Activated T-helper 17 cell treated with anti-CD3 and anti-CD28 coated beads, Interleukin-2, amount 50 U/mL, for 72 hours (primary cell): ENCODE measurements around the gene SERPINA12. TPM values are rescaled to one million over a fixed set of nuclear protein-coding genes. Genes with fewer than 3 reads are reported as not detected.
"Not testable (repeated sequence)": the region's sequence is repeated elsewhere in the genome, so short reads cannot be mapped to it uniquely, and the experiment has no call there.

Experiments
- ATAC-seq: fragments of 150-1000 bp; cut with Tn5 transposase; replicated peaks from 2 replicates; pipeline ENCODE4 v1.10.0; 2021; ENCODE audit warnings: mild to moderate bottlenecking, moderate library complexity
- H3K27ac Mint-ChIP-seq: one replicate; pipeline ENCODE4 v1.8.0; 2022; ENCODE audit warnings: mixed read lengths
- H3K27me3 Mint-ChIP-seq: one replicate; pipeline ENCODE4 v1.8.0; 2022; ENCODE audit warnings: mixed read lengths
- H3K36me3 Mint-ChIP-seq: one replicate; pipeline ENCODE4 v1.8.0; 2022; ENCODE audit warnings: low read depth, mild to moderate bottlenecking, mixed read lengths
- H3K4me1 Mint-ChIP-seq: one replicate; pipeline ENCODE4 v1.8.0; 2022; ENCODE audit warnings: mixed read lengths
- H3K4me3 Mint-ChIP-seq: one replicate; pipeline ENCODE4 v1.8.0; 2022; ENCODE audit warnings: mild to moderate bottlenecking, mixed read lengths
- H3K9me3 Mint-ChIP-seq: one replicate; pipeline ENCODE4 v1.8.0; 2022; ENCODE audit warnings: mixed read lengths
- total RNA-seq, 2 donors: library from RNA; stranded (reverse); gene quantifications; one replicate each; pipeline ENCODE4 v1.2.3, GENCODE V29; 2022

Gene SERPINA12
- total RNA-seq, 2 donors from 2014 or later: not detected

- H3K36me3 Mint-ChIP-seq: no peaks in the 10 kb centered on the region
- H3K27me3 Mint-ChIP-seq: no peaks in the 10 kb centered on the region
- H3K27ac Mint-ChIP-seq: no peak overlapping the region
- peaks cover 16% of the 10 kb centered on the region for H3K4me1 Mint-ChIP-seq
- no peaks in the 10 kb centered on the region for H3K9me3 Mint-ChIP-seq
- no peak for ATAC-seq
- no peak overlapping the region for H3K4me3 Mint-ChIP-seq
Measured at GRCh38 chr14:94486883-94487282, 22.4 kb downstream of the SERPINA12 start.

DNA sequence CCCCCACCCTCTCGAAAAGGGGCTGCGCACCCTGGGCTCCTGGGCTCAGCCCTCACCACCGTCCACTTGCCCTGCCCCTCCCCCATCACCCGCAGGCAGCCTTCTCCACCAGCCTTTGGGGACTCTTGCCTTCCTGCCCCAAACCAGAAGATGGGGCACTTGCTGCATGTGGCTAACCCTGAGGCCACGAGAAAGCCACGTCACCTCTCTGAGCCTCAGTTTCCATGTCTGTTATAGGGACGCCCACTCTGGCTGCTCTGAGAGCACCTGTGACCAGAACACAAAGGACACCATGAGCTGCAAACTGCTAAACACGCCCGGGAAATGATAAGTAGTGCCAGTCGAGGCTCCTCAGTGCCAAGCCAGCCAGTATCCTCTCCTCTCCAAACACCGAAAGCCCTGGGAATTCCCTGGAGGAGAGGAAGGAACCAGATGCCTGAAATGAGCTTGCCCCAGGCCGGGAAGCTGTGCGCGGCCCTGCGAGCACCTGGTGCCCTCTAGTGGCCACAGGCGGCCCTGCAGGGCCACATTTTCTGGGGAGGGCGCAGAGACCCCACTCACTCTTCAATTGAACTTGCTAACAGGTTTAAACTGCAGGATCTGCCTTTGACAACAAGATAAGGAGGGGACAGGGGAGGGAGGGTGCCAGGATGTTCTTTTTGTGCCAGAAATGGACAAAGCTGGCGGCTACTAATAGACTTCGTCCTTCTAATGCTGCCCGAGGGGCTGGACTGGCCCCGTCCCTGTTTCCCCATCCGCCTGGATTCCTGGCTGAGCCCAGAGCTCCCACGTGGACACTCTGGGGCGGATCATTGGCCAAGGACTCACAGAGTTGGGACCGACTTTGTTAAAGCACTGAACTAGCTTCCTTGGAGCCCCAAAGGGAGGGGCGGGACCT is 23.1 kb downstream of the SERPINA12 start:
- H3K36me3 Mint-ChIP-seq: no peaks in the 10 kb centered on the region
- ATAC-seq: peak; percentile 30
- no peaks in the 10 kb centered on the region for H3K27me3 Mint-ChIP-seq
- peaks cover 16% of the 10 kb centered on the region for H3K4me1 Mint-ChIP-seq
- no peaks in the 10 kb centered on the region for H3K9me3 Mint-ChIP-seq
- H3K4me3 Mint-ChIP-seq: peak overlapping the region; percentile 56
- H3K27ac Mint-ChIP-seq: peak overlapping the region; percentile 45

GRCh38 chr14:94484481-94484880 is 24.8 kb downstream of the SERPINA12 start:
- Mint-ChIP-seq H3K27ac (no peak overlapping the region), H3K36me3 (no peaks in the 10 kb centered on the region), H3K9me3 (no peaks in the 10 kb centered on the region), H3K27me3 (no peaks in the 10 kb centered on the region), H3K4me1 (peaks cover 16% of the 10 kb centered on the region), H3K4me3 (no peak overlapping the region)
- ATAC-seq: no peak

DNA sequence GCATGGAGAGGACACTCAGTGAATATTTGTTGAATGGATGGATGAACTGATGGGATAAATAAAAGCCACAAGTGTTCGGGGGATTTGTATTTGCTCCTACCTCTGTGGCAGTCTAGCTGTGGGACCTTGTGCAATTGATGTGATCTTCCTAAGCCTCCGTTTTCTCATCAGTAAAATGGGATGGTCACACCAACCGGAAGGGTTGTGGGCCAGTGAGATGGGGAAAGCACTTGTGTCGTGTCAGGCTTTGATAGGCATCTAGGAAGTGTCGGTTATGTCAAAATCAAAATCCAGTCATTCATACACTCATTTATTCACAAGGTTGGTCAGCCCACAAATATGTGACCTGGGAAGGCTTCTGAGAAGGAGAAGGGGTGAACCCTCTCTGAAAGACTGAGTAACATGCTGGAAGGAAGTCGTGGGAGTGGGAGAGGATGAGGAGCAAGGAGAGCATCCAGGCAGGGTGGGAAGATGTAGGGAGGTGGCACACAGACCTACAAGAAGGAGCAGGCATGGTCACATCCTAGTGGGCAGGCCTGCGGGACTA is 25.5 kb downstream of the SERPINA12 start:
- Mint-ChIP-seq H3K27ac (peak overlapping the region; percentile 34), H3K36me3 (no peaks in the 10 kb centered on the region), H3K4me3 (peak overlapping the region; percentile 3), H3K4me1 (peaks cover 16% of the 10 kb centered on the region), H3K27me3 (no peaks in the 10 kb centered on the region), H3K9me3 (peaks cover 2% of the 10 kb centered on the region)
- peak; percentile 73 for ATAC-seq

DNA sequence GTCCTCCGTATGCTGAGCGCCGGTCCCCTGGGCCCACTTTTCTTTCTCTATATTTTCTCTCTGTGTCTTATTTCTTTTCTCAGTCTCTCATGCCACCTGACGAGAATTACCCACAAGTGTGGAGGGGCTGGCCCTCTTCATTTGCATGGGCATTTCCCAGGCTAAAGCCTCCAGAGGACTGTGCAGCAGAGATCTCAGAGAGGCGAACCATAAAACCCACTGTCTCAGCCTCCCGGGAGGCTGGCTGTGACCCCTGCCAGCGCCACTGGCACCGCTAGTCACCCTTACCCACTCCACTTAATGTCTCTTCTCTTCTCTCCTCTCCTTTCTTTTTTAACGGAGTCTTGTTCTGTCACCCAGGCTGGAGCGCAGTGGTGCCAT is 26.2 kb downstream of the SERPINA12 start:
- ATAC-seq: no peak
- Mint-ChIP-seq H3K27me3 (no peaks in the 10 kb centered on the region), H3K4me1 (peaks cover 16% of the 10 kb centered on the region), H3K4me3 (no peak overlapping the region), H3K27ac (peak overlapping the region; percentile 34), H3K36me3 (no peaks in the 10 kb centered on the region), H3K9me3 (peaks cover 6% of the 10 kb centered on the region)

DNA sequence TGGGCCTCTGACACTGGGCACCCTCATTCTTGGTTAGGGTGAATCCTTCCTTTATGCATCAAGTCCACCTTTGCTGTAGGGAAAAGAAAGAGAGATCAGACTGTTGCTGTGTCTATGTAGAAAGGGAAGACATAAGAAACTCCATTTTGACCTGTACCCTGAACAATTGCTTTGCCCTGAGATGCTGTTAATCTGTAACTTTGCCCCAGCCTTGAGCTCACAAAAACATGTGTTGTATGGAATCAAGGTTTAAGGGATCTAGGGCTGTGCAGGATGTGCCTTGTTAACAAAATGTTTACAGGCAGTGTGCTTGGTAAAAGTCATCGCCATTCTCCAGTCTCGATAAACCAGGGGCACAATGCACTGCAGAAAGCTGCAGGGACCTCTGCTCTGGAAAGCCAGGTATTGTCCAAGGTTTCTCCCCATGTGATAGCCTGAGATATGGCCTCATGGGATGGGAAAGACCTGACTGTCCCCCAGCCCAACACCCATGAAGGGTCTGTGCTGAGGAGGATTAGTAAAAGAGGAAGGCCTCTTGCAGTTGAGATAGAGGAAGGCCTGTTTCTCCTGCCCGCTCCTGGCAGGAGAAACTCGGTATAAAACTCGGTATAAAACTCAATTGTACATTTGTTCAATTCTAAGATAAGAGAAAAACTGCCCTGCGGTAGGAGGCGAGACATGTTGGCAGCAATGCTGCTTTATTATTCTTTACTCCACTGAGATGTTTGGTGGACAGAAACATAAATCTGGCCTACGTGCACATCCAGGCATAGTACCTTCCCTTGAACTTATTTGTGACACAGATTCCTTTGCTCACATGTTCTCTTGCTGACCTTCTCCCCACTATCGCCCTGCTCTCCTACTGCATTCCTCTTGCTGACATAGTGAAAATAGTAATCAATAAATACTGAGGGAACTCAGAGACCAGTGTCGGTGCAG is 26.9 kb downstream of the SERPINA12 start:
- not testable (repeated sequence) for H3K27ac Mint-ChIP-seq, H3K4me3 Mint-ChIP-seq, H3K27me3 Mint-ChIP-seq, H3K9me3 Mint-ChIP-seq, H3K36me3 Mint-ChIP-seq, ATAC-seq
- H3K4me1 Mint-ChIP-seq: peaks cover 16% of the 10 kb centered on the region

DNA sequence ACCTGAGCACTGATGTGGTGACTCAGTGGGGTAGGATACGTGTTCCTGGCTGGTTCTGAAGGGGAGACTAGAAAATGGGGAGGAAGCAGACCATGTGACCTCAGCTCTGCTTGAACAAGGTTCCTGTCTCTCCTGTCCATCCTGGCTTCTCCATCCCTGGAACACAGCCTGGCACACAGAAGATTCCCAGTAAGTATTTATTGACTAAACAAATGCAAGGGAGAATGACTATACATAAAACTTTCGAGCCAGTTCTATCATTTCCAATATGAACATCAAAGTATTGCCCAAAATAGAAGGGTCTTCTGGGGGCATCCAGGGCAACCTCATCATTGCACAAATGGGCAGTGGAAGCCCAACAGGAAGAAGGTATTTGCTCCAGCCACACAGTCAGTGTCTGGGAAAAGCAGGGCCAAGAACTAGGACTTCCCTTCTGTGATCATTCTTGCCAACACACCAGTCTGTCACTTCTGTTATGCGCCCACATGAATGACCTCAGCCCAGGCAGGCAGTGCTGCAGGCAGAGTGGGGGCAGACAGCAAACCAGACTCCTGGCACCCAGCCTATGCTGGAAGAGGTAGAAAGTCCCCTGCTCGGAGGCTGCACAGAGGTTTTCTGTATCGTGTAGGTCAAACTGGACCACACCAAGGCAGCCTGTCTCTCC is 27.7 kb downstream of the SERPINA12 start:
- no peak overlapping the region for H3K4me3 Mint-ChIP-seq
- H3K4me1 Mint-ChIP-seq: peaks cover 16% of the 10 kb centered on the region
- peaks cover 6% of the 10 kb centered on the region for H3K9me3 Mint-ChIP-seq
- ATAC-seq: peak; percentile 56
- no peaks in the 10 kb centered on the region for H3K36me3 Mint-ChIP-seq
- H3K27ac Mint-ChIP-seq: no peak overlapping the region
- no peaks in the 10 kb centered on the region for H3K27me3 Mint-ChIP-seq

DNA sequence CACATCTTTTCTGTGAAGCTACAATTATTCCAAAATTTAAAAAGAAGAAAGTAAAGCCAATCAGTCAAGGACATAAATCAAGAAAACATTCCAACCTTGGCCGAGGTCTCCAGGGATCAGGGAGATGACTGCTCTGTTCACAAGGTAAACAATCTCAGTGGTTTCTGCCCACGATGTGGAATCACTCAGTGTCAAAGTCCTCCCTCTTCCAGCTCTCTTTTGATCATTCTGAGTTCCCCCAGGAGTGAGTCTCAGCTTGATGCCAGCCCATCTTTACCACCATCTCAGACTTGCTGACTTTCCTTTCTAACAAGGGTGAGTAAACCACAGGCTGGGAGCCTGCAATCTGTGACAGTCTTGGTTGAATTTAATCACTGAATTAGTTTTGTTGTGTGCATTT is 28.5 kb downstream of the SERPINA12 start:
- Mint-ChIP-seq H3K4me3 (no peak overlapping the region), H3K27ac (no peak overlapping the region), H3K9me3 (peaks cover 6% of the 10 kb centered on the region), H3K36me3 (no peaks in the 10 kb centered on the region), H3K4me1 (peaks cover 10% of the 10 kb centered on the region), H3K27me3 (no peaks in the 10 kb centered on the region)
- peak; percentile 61 for ATAC-seq

GRCh38 chr14:94478420-94478819 is 30.8 kb downstream of the SERPINA12 start:
- H3K27ac Mint-ChIP-seq: no peak overlapping the region
- peaks cover 3% of the 10 kb centered on the region for H3K4me1 Mint-ChIP-seq
- no peaks in the 10 kb centered on the region for H3K36me3 Mint-ChIP-seq
- peaks cover 6% of the 10 kb centered on the region for H3K9me3 Mint-ChIP-seq
- no peak overlapping the region for H3K4me3 Mint-ChIP-seq
- H3K27me3 Mint-ChIP-seq: no peaks in the 10 kb centered on the region
- no peak for ATAC-seq

- Mint-ChIP-seq H3K27ac (no peak within 1 kb of the TSS), H3K36me3 (no peaks in the 10 kb centered on the region), H3K4me3 (no peak within 1 kb of the TSS), H3K27me3 (peaks cover 10% of the 10 kb centered on the region), H3K4me1 (no peaks in the 10 kb centered on the region), H3K9me3 (peaks cover 6% of the 10 kb centered on the region)
- no peak for ATAC-seq
Measured at GRCh38 chr14:94476023-94476422, 33.2 kb downstream of the SERPINA12 start, which contains the start of gene SERPINA9. Gene SERPINA9 (minus strand): TSS chr14:94476197. CDS start chr14:94469840, 6,357 bp downstream.

DNA sequence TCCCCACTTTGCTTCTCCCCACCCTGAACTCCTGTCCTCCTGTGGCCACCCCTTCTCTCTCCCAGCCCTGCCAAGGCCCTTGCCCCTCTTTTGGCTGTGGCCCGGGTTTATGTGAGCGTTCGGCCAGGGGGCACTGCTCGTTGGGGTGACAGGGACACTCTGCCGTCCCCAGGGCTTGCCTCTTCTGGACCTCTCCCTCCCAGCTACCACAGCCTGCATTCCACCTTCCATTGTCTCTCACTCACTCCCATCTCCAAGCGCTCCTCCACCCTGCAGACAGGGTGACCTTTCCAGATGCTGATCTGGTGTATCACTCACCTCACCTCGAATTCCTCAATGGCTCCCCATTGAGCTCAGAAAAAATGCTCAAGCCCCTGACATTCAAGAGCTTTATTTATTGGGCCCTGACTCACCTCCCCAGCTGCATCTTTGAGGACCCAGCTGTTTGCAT is 34.7 kb downstream of the SERPINA12 start:
- ATAC-seq: no peak
- H3K27me3 Mint-ChIP-seq: peaks cover 10% of the 10 kb centered on the region

DNA sequence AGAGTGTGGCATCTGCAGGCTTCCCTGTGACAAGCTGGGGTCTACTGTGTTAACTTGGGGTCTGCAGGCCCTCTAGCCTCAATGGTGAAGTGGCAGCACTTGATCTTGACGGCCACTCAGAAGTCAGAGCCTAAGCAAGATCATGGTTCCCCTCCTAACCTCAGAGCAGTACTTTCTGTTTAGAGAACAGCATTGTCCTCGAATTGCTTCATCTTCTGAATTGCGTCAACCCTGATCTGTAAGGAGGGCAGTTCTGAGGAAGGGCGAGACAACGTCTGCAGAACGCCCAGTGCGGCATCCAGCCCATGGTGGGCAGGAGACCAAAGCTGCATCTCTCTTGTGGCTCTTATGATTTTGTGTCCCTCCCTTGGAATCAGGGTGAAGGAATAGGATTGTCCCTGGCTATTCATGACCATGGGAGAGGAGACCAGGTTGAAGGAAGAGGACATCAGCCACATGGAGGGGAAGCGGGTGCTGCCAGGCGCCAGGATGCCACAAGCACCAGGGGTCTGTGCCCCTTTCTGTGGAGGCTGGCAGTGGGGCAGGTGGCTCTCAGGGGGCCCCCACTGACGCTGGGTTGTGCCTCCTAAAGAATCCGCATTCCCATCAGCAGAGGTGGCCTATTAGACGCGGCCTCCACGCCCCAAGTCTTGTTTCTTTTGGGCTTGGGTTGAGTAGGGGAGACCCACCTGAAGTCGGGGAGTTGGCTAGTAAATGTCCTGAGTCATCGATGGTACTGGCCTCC is 35.4 kb downstream of the SERPINA12 start:
- peaks cover 10% of the 10 kb centered on the region for H3K27me3 Mint-ChIP-seq
- H3K4me1 Mint-ChIP-seq: no peaks in the 10 kb centered on the region
- peaks cover 4% of the 10 kb centered on the region for H3K9me3 Mint-ChIP-seq
- no peak overlapping the region for H3K27ac Mint-ChIP-seq
- no peak overlapping the region for H3K4me3 Mint-ChIP-seq
- no peak for ATAC-seq
- no peaks in the 10 kb centered on the region for H3K36me3 Mint-ChIP-seq

More for the DNA sequence above, 34.7 kb downstream of the SERPINA12 start:
- Mint-ChIP-seq H3K27ac (no peak overlapping the region), H3K36me3 (no peaks in the 10 kb centered on the region), H3K4me3 (no peak overlapping the region), H3K9me3 (peaks cover 6% of the 10 kb centered on the region), H3K4me1 (no peaks in the 10 kb centered on the region)

GRCh38 chr14:94472842-94473241 is 36.4 kb downstream of the SERPINA12 start:
- no peak overlapping the region for H3K4me3 Mint-ChIP-seq
- H3K27me3 Mint-ChIP-seq: peaks cover 14% of the 10 kb centered on the region
- no peaks in the 10 kb centered on the region for H3K36me3 Mint-ChIP-seq
- peaks cover 2% of the 10 kb centered on the region for H3K9me3 Mint-ChIP-seq
- H3K4me1 Mint-ChIP-seq: no peaks in the 10 kb centered on the region
- no peak for ATAC-seq
- H3K27ac Mint-ChIP-seq: no peak overlapping the region
